Kidney tubule cell (primary cell): ENCODE results near the gene SENP8.

Source experiments
- DNase-seq: peaks from one replicate; pipeline ENCODE4 v3.0.0-alpha.2; 2018; ENCODE audit warnings: low spot score

SENP8 gene

GRCh38 chr15:72113347-72114031 lies 4.7 kb upstream of the SENP8 start:
- DNase-seq: peak; percentile 10

GRCh38 chr15:72116731-72117485 lies 1.3 kb upstream of the SENP8 start:
- peak; percentile 26 for DNase-seq

- DNase-seq: peak; percentile 78
These were observed 652 bp upstream of the SENP8 start for GRCh38 chr15:72117486-72118016.

- no peak for DNase-seq
These were observed 6.0 kb downstream of the SENP8 start for GRCh38 chr15:72124218-72124617.

GRCh38 chr15:72127724-72128322 lies 9.6 kb downstream of the SENP8 start:
- DNase-seq: no peak

GRCh38 chr15:72128359-72128758 lies 10.2 kb downstream of the SENP8 start:
- DNase-seq: no peak

GRCh38 chr15:72130272-72130671 lies 12.1 kb downstream of the SENP8 start:
- no peak for DNase-seq

GRCh38 chr15:72131922-72132321 lies 13.7 kb downstream of the SENP8 start:
- no peak for DNase-seq

- no peak for DNase-seq
These were observed 15.0 kb downstream of the SENP8 start for GRCh38 chr15:72133211-72133610.

GRCh38 chr15:72135719-72136118 lies 17.5 kb downstream of the SENP8 start:
- DNase-seq: no peak

GRCh38 chr15:72136170-72137051 lies 18.2 kb downstream of the SENP8 start:
- peak; percentile 16 for DNase-seq

GRCh38 chr15:72139667-72140066 lies 21.5 kb downstream of the SENP8 start:
- no peak for DNase-seq

GRCh38 chr15:72140088-72140487 lies 21.9 kb downstream of the SENP8 start:
- no peak for DNase-seq

GRCh38 chr15:72141171-72142084 lies 23.2 kb downstream of the SENP8 start:
- DNase-seq: peak; percentile 22

- DNase-seq: no peak
These were observed 28.0 kb downstream of the SENP8 start for GRCh38 chr15:72146221-72146620.

- no peak for DNase-seq
These were observed 28.7 kb downstream of the SENP8 start for GRCh38 chr15:72146934-72147333.

- DNase-seq: no peak
These were observed 29.2 kb downstream of the SENP8 start for GRCh38 chr15:72147418-72147817.

- no peak for DNase-seq
These were observed 35.2 kb downstream of the SENP8 start for GRCh38 chr15:72153269-72154000.

GRCh38 chr15:72154316-72154715 lies 36.1 kb downstream of the SENP8 start:
- DNase-seq: no peak

- DNase-seq: peak; percentile 94
These were observed 36.9 kb downstream of the SENP8 start for GRCh38 chr15:72155003-72155621.
